K562 (cell line): ENCODE measurements around the gene LUZP1. TPM values are rescaled to one million over a fixed set of nuclear protein-coding genes. Genes with fewer than 3 reads are reported as not detected.
A peak's percentile ranks its signal among the peaks of the same experiment; 100 is the strongest.

ENCODE experiments used
- ATAC-seq: fragments of 200-7000 bp; cut with Tn5 transposase; 3 replicates; pipeline ENCODE4 v1.9.1; 2020; ENCODE audit warnings: moderate library complexity
- BruUV-seq: library from RNA; stranded (reverse); fragments of 400-500 nt; replicated peaks from 2 replicates; lab custom pipeline; 2021; lab: Mats Ljungman, UMichigan
- CTCF ChIA-PET: fragments of 300-600 bp; formaldehyde crosslinking; extraction: SDS; loops from one replicate; lab custom pipeline; 2021; ENCODE audit warnings: low intra/inter-chr PET ratio; lab: Yijun Ruan, JAX
- POLR2A ChIA-PET: fragments of 300-600, 350-650 bp; sonication (Branson Sonifier 250); formaldehyde crosslinking; extraction: SDS; loops from one replicate; lab custom pipeline; 2021; ENCODE audit warnings: antibody characterized with exemption, inconsistent platforms; lab: Yijun Ruan, JAX
- DNase-seq, 4 experiments: peaks; one replicate each; pipeline versions ENCODE4 v3.0.0 to v3.0.0-alpha.2; 2011 to 2018; ENCODE audit warnings: low spot score in 3 of 4, mixed read lengths in 3 of 4; ENCODE audit errors: extremely low read depth in 1 of 4
- FAIRE-seq: peaks from 2 replicates; lab custom pipeline; 2011; peaks lifted over from hg19 to GRCh38; lab: Jason Lieb, UNC
- H2AFZ ChIP-seq: 2 replicates; pipeline ENCODE4 v1.6.0; 2011; ENCODE audit warnings: low read depth, low read length, control low read depth, inconsistent platforms
- H3K27ac ChIP-seq: fragments of 200-600 bp; 3 replicates; pipeline ENCODE4 v1.8.0; 2011; ENCODE audit warnings: low read depth, mild to moderate bottlenecking, control low read depth, inconsistent platforms, low read length, moderate library complexity, mixed read lengths; ENCODE audit errors: extremely low read depth
- H3K27me3 ChIP-seq, 2 experiments: fragments of 300-600 bp in 1 of 2; 2 replicates in 1 of 2; 3 replicates in 1 of 2; pipeline versions ENCODE4 v1.6.0 to v1.8.0; 2011; ENCODE audit warnings: inconsistent platforms in 2 of 2, low read length in 2 of 2, mild to moderate bottlenecking in 1 of 2, mixed read lengths in 1 of 2, moderate library complexity in 1 of 2; ENCODE audit not compliant: control insufficient read depth in 2 of 2, insufficient read depth in 2 of 2
- H3K36me3 ChIP-seq: fragments of 300-600 bp; 3 replicates; pipeline ENCODE4 v1.8.0; 2011; ENCODE audit warnings: mild to moderate bottlenecking, low read length, inconsistent platforms; ENCODE audit not compliant: control insufficient read depth, insufficient read depth
- H3K4me1 ChIP-seq, 2 experiments: fragments of 200-600 bp in 1 of 2; replicated peaks in 1 of 2; 2 replicates in 1 of 2; 3 replicates in 1 of 2; pipeline versions ENCODE4 v1.5.1 to v1.8.0; 2011; ENCODE audit warnings: inconsistent platforms in 2 of 2, low read length in 2 of 2, mild to moderate bottlenecking in 1 of 2, mixed read lengths in 1 of 2, moderate library complexity in 1 of 2; ENCODE audit not compliant: control insufficient read depth in 2 of 2, insufficient read depth in 2 of 2
- H3K4me2 ChIP-seq: 2 replicates; pipeline ENCODE4 v1.6.1; 2011; ENCODE audit warnings: low read length, control low read depth, inconsistent platforms, mixed read lengths; ENCODE audit not compliant: insufficient read depth
- H3K4me3 ChIP-seq: fragments of 200-600 bp; sonication (generic), shearing (Covaris generic); 2 replicates; pipeline ENCODE4 v1.5.1; 2016; ENCODE audit warnings: control low read depth, inconsistent platforms
- H3K79me2 ChIP-seq: fragments of 200-600 bp; 3 replicates; pipeline ENCODE4 v1.8.0; 2011; ENCODE audit warnings: low read length, inconsistent platforms; ENCODE audit not compliant: control insufficient read depth, insufficient read depth
- H3K9ac ChIP-seq, 2 experiments: 2 replicates each; pipeline versions ENCODE4 v1.6.0 to v1.6.1; 2011; ENCODE audit warnings: low read depth in 2 of 2, low read length in 2 of 2, control low read depth in 1 of 2, inconsistent platforms in 1 of 2, mild to moderate bottlenecking in 1 of 2, mixed read lengths in 1 of 2; ENCODE audit not compliant: insufficient read depth in 1 of 2
- H3K9me1 ChIP-seq: one replicate; pipeline ENCODE4 v1.6.0; 2011; ENCODE audit warnings: inconsistent platforms, mild to moderate bottlenecking, low read length, moderate library complexity; ENCODE audit not compliant: control insufficient read depth, insufficient read depth
- H3K9me3 ChIP-seq: replicated peaks from 2 replicates; pipeline ENCODE4 v1.5.1; 2011; ENCODE audit warnings: low read depth, low read length, inconsistent platforms; ENCODE audit not compliant: control insufficient read depth, insufficient read depth
- H4K20me1 ChIP-seq: replicated peaks from 2 replicates; pipeline ENCODE4 v1.6.1; 2011; ENCODE audit warnings: low read length, inconsistent platforms, mixed read lengths; ENCODE audit not compliant: control insufficient read depth, insufficient read depth
- CEBPG ChIP-seq, 3 experiments: fragments of 200-800 bp in 1 of 3; sonication (Bioruptor generic) in 1 of 3; sonication (generic) in 1 of 3; formaldehyde crosslinking in 1 of 3; IDR thresholded peaks in 2 of 3; conservative IDR thresholded peaks in 1 of 3; 2 replicates each; pipeline versions ENCODE4 v1.6.1 to v1.8.0; 2016 to 2022; ENCODE audit warnings: missing compliant biosample characterization in 2 of 3, missing genetic modification characterization in 2 of 3, mild to moderate bottlenecking in 1 of 3, missing genetic modification reagents in 1 of 3
- EHMT2 ChIP-seq: fragments of 450-650 bp; IDR thresholded peaks from 2 replicates; pipeline ENCODE4 v1.6.1; 2018; ENCODE audit warnings: antibody characterized with exemption
- ETV6 ChIP-seq, 3 experiments: fragments of 150-350 bp in 1 of 3; sonication (generic) in 1 of 3; formaldehyde crosslinking in 1 of 3; IDR thresholded peaks; 2 replicates each; pipeline versions ENCODE4 v1.6.1 to v1.8.0; 2014 to 2022; ENCODE audit warnings: borderline replicate concordance in 2 of 3, low read depth in 2 of 3, antibody characterized with exemption in 1 of 3, low read length in 1 of 3, mild to moderate bottlenecking in 1 of 3, missing genetic modification reagents in 1 of 3
- JUNB ChIP-seq: fragments of 450-650 bp; formaldehyde crosslinking; conservative IDR thresholded peaks from 2 replicates; pipeline ENCODE4 v1.4.0; 2020; ENCODE audit warnings: mild to moderate bottlenecking
- KLF16 ChIP-seq: IDR thresholded peaks from 2 replicates; pipeline ENCODE4 v1.6.1; 2016; ENCODE audit warnings: antibody characterized with exemption
- MAFG ChIP-seq: fragments of 450-650 bp; conservative IDR thresholded peaks from 2 replicates; pipeline ENCODE4 v1.6.1; 2016; ENCODE audit warnings: missing genetic modification characterization, missing compliant biosample characterization
- POLR2B ChIP-seq: fragments of 450-650 bp; IDR thresholded peaks from 2 replicates; pipeline ENCODE4 v1.6.1; 2018; ENCODE audit warnings: low read depth; ENCODE audit not compliant: partially characterized antibody
- RBM14 ChIP-seq: fragments of 200-400 bp; formaldehyde crosslinking; IDR thresholded peaks from 2 replicates; pipeline ENCODE4 v1.6.1; 2018; ENCODE audit warnings: low read depth, mild to moderate bottlenecking, low read length, moderate library complexity, borderline replicate concordance; ENCODE audit not compliant: insufficient read depth
- RBM22 ChIP-seq: fragments of 200-400 bp; formaldehyde crosslinking; IDR thresholded peaks from 2 replicates; pipeline ENCODE4 v1.6.1; 2018; ENCODE audit warnings: low read length, low read depth; ENCODE audit not compliant: poor library complexity, severe bottlenecking
- RHOXF2B ChIP-seq: fragments of 250-450 bp; sonication (Bioruptor Pico); conservative IDR thresholded peaks from 2 replicates; pipeline ENCODE4 v1.5.1; 2021
- SAFB2 ChIP-seq: fragments of 200-400 bp; formaldehyde crosslinking; IDR thresholded peaks from 2 replicates; pipeline ENCODE4 v1.6.1; 2018; ENCODE audit warnings: borderline replicate concordance, low read length, low read depth, moderate library complexity; ENCODE audit not compliant: severe bottlenecking
- ZNF384 ChIP-seq: IDR thresholded peaks from 2 replicates; pipeline ENCODE4 v1.6.1; 2012; ENCODE audit warnings: low read depth, low read length, improper control_type of control experiment
- ZNF407 ChIP-seq: fragments of 450-650 bp; IDR thresholded peaks from 2 replicates; pipeline ENCODE4 v1.6.1; 2016; ENCODE audit warnings: low read depth
- WGBS: fragments of 100-300 bp; shearing (Covaris generic); methylation state at CpG from one replicate; pipeline ENCODE4 v1.1.6; 2016; ENCODE audit warnings: low coverage, mixed read lengths; ENCODE audit not compliant: insufficient coverage; ENCODE audit errors: missing lambda C conversion rate; 5-methylcytosine and 5-hydroxymethylcytosine counted together
- in situ Hi-C: fragments of 300-500 bp; cut with MboI; formaldehyde crosslinking; loops from 4 replicates; pipeline ENCODE4 v1.15.0; 2018; ENCODE audit warnings: inconsistent platforms, mixed read lengths
- intact Hi-C: fragments of 100-400 bp; cut with micrococcal nuclease; formaldehyde crosslinking; loops from 2 replicates; pipeline ENCODE4 v1.14.2; 2022
- polyA plus RNA-seq, 8 experiments: library from polyadenylated mRNA; depleted of rRNA in 4 of 8; stranded (reverse) in 5 of 8; unstranded in 3 of 8; fragments of >200 nt; fragmentation: Nextera tagmentation in 2 of 8; fragmentation: Illumina TruSeq in 1 of 8; extraction: Ambion mirVana in 2 of 8; extraction: Trizol in 1 of 8; gene quantifications; 2 replicates each; pipeline versions ENCODE4 v1.2.1 to v1.2.3, GENCODE V29; 2011 to 2014; ENCODE audit warnings: inconsistent platforms in 1 of 8, missing spikeins in 1 of 8
- total RNA-seq, 7 experiments: library from RNA; depleted of rRNA in 6 of 7; stranded (reverse); fragments of >200 nt in 6 of 7; fragmentation: Illumina TruSeq in 2 of 7; extraction: Trizol in 2 of 7; gene quantifications; 2 replicates each; pipeline versions ENCODE4 v1.2.1 to v1.2.3, GENCODE V29; 2011 to 2021; ENCODE audit warnings: low replicate concordance in 1 of 7

The LUZP1 gene
- total and polyA plus RNA-seq, 9 of the 15 experiments (the other 6 are each of a cell fraction or from before 2014, with no cell fraction given): 6.5 to 19.1 (median 12.4) TPM

GRCh38 chr1:23166854-23167253, 1.8 kb downstream of the LUZP1 start (continued):
- no peak for TF ChIP-seq ZNF407

GRCh38 chr1:23163395-23163794, 5.3 kb downstream of the LUZP1 start:
- H3K79me2 ChIP-seq: peaks cover 76% of the 10 kb centered on the region
- no peak overlapping the region for H3K4me2 ChIP-seq
- BruUV-seq: no TSS peak
- FAIRE-seq: no peak
- no peak for ATAC-seq
- H3K9ac ChIP-seq: no peak overlapping the region
- in situ Hi-C loops (no loop called here), intact Hi-C loops (no loop called here)
- no peak for DNase-seq
- no peaks in the 10 kb centered on the region for H3K9me3 ChIP-seq
- H3K27me3 ChIP-seq: no peaks in the 10 kb centered on the region
- peaks cover 8% of the 10 kb centered on the region; the same call in 1 of the 2 replicates for H4K20me1 ChIP-seq
- H2AFZ ChIP-seq: no peak overlapping the region
- ChIA-PET CTCF (no interaction called here), POLR2A (interaction anchor here (2.2 to 2.8 kb wide), 3 partner anchors 13 to 48 kb away, joined by 8 to 10 read pairs (median 9); no protein-coding TSS in a partner anchor)
- H3K4me3 ChIP-seq: no peak overlapping the region
- H3K36me3 ChIP-seq: no peaks in the 10 kb centered on the region
- no peak overlapping the region for H3K27ac ChIP-seq
- no peaks in the 10 kb centered on the region for H3K9me1 ChIP-seq
- WGBS: 78% methylated on average over 3 of the region's 3 CpGs
- H3K4me1 ChIP-seq: peaks cover 11 to 14% of the 10 kb centered on the region in 2 experiments; a peak in 4 of 5 replicates
- peak; percentile 43; the same call in 1 of the 2 replicates for TF ChIP-seq CEBPG (CRISPR knock-in tag; IDR thresholded peaks at IDR 0.05)
- TF ChIP-seq CEBPG (tag; conservative IDR thresholded peaks at IDR 0.05 in 1 of 2, IDR thresholded peaks at IDR 0.05 in 1 of 2): peak; percentile 79 to 83
- TF ChIP-seq EHMT2: no peak
- 0 out of 2 replicates have a peak, but pooled peaks have one; percentile 15 for TF ChIP-seq MAFG
- peak; percentile 61 for TF ChIP-seq ZNF384
- no peak for TF ChIP-seq ETV6 (IDR thresholded peaks at IDR 0.05; ENCODE audit: borderline replicate concordance in 1 of 2, low read depth in 2 of 2, low read length in 1 of 2)
- no peak for TF ChIP-seq ETV6 (CRISPR knock-in tag; IDR thresholded peaks at IDR 0.05; ENCODE audit: borderline replicate concordance)
- TF ChIP-seq SAFB2: no peak
- TF ChIP-seq JUNB (CRISPR knock-in tag): no peak
- TF ChIP-seq RBM14: no peak
- no peak for TF ChIP-seq POLR2B
- TF ChIP-seq KLF16: no peak
- no peak for TF ChIP-seq RHOXF2B
- TF ChIP-seq RBM22: no peak
